ENCODE data around the gene SLCO4A1.
A peak's percentile ranks its signal among the peaks of the same experiment; 100 is the strongest.

Gene SLCO4A1

DNA sequence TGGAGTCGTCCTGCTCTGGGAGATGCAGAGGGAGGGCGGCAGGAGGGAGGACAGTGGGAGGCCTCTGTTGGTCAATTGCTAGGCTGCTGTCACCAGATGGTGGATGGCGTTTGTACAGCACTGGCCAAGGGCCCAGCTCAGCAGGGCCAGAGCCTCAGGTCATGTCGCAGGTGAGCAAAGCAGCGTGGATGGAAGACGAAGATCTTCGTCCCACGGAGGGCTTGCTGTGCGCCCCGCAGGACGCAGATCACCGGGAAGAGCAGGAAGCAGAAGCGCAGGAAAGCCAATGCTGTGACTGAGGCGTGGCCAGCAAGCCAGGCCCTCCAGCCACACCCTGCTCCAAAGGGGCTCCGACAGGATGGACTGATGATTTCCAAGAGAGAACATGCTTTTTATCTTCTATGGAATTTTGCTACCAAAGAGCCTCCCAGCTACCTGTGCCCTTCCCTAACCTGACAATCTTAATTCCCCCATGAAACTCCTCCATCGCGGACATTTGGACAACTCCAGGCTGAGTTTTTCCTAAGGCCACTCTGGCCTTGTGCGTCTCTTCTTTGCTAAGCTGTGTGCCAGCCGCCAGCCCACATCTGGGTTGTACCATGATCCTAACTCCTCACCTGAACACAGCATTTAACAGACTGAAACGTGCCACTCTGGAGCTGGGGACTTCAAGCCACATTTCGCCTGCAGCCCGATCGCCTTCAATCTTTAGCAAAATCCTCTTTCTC, 3.5 kb upstream of the SLCO4A1 start:
- DNase-seq (ENCODE audit: low spot score), result no peak

DNA sequence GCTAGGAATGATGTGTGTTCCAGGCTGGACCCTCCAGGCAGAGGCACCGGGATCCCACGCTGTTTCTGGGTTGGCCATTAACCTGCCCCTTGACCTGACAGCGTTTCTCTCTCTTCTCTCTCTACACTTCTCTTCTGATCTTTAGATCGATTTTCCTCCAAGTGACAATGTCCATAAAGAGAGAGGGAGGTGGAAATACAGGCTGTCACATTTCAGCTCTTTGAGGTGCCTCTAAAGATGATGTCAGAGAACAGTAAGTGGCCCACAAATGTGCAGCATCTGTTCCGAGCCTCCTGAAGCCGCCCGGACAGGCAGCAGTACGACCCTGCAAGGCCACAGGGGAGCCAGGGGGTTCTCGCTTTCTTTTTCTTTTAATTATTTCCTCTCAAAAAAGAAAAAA, 2.5 kb upstream of the SLCO4A1 start:
- DNase-seq (ENCODE audit: low spot score), result no peak

DNA sequence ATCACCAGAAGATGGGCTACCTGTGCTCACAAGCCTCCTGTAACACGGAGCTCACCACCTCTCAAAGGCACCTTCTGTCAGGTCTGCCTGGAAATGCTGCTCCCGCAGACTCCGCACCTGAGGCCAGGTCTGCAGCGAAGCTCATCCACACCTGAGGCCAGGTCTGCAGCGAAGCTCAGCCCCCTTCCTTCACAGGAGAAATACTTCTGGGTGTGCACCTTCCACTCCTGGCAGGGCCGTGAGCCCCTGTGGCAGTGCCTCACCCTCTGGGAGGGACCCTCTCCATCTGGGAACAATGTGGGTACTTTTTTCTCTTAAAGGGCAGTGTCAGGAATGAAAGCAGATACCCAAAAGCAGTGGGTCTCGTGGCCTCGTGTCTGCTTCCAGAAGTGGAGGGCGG, 1.4 kb upstream of the SLCO4A1 start:
- no peak for DNase-seq (ENCODE audit: low spot score)

DNA sequence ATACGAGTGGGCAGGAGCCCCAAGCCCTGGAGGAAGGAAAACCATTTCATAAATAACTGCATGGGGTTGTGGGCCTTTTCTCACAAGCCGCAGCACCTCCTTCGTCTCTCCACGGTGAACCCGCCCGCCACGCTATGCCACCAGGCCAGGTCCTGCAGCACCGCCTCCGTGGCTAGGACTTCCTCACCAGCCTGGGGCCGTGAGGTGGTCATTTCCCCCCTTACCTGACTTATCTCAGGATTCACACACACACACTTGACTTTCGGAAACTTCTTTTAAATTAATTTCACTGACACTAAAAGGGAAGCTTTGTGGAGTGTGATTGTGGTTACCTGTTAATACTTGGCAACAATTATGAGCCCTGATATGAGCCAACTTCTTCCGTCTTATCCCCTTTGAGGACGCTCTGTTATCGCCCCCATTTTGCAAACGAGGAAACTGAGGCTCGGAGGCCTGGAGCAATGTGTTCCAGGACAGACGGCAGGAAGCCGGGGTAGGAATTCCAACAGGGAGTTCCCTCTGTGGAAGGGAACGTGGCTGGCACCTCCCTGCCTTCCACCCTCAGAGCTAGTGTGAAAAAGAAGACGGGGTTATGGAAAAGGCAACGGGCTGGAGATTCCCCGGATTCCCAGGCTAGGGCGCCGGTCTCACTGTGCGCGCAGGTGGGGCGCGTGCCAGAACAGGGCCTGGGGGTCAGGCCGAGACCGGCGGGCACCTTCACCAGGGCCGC, 817 bp upstream of the SLCO4A1 start:
- no peak for DNase-seq (ENCODE audit: low spot score)

DNA sequence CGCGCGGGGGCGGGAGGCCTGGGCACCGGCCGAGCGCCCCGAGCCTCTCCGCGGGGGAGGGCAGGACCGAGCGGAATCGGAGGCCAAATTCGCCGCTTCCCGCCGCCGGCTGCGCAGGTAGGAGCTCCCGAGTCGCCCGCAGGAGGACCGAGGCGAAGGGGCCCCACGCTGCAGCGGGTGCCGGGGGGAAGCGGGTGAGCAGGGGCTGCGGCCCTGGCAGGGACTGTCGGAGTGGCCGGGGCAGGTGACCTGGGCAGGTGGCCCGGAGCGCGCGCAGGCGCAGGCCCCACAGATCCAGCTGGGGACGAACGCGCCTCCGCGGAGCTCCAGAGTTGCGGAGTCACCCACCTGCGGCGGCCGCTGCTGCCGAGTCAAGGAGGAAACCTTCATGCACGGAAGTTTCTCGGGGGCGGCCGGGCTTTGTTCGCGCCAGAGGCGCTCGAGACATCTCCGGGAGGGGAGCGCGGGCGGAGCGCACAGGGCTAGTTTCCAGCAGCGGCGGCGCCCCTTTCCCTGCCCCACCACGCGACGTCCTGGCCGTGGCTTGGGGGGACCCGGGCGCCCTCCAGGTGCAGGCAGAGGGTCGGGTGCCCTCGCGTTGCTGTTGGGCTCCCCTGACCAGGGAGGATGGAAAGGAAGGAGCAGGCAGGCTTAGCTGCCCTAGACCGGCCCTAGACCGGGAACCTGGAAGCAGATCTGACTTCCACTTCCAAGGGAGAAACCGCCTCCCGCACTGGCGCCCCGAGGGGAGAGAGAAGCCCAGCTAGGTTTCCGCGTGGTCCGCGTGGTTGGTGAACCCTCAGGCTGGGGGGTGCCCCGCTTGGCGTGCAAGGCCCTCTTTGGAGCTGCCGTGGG, 590 bp downstream of the SLCO4A1 start:
- DNase-seq (ENCODE audit: low spot score), result peak; percentile 48

DNA sequence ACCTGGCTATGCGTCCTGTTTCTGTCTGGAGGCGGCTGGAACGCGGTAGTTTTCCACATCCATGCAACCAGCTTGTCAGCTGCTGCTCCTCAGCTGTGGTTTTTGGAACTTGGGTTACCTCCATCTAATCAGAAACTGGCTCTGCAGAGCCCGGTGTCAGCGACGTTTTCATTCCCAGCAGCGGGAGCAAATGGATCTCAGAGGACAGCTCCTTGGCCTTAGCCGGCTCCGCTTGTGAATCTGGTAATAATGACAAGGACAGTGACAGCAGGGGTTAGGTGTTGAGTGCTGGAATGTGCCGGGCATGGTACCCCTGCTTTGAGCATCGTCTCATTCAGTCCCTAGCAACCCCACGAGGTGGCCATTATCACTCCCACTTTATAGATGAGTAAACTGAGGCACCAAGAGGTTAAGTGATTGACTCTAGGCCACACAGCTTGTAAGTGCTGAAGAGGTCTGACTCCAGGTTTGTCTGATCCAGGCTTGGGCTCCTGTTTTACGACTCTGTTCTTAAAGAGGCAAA, 1.3 kb downstream of the SLCO4A1 start:
- DNase-seq (ENCODE audit: low spot score), result no peak

DNA sequence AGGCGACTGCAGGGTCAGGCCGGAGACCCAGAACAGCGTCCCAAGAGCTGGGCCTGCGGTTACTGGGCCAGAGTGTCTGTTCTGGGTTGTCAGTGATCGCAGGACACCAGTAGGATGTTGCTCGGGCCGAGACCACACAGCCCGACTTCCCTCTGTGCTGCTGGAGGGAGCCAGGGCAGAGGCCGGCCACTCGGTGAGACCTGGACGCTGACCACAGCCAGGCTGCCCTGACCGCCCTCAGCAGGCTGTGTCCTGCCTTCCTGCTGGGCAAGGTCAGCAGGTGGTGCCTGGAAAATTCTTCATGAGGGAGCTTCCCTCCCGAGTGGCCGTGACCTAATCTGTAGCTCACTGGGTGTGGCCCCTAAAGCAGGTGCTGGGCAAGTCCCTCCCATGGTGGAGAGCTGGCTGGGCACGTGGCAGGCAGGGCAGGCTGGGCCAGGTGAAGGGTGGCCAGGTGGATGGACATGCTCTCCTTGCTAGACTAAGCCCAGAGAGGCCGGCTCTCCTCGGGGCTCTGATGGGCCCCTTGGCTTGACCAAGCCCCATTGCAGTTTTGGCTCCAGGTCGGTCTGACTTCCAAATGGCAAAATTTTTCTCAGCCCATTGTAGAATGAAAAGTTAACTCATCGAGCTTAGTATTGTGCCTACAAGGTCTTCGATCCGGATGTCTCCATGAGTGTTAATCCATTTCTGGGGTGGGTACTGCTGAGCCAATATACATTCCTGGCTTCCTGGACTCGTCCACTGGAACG, 1.9 kb downstream of the SLCO4A1 start:
- DNase-seq (ENCODE audit: low spot score), result no peak

DNA sequence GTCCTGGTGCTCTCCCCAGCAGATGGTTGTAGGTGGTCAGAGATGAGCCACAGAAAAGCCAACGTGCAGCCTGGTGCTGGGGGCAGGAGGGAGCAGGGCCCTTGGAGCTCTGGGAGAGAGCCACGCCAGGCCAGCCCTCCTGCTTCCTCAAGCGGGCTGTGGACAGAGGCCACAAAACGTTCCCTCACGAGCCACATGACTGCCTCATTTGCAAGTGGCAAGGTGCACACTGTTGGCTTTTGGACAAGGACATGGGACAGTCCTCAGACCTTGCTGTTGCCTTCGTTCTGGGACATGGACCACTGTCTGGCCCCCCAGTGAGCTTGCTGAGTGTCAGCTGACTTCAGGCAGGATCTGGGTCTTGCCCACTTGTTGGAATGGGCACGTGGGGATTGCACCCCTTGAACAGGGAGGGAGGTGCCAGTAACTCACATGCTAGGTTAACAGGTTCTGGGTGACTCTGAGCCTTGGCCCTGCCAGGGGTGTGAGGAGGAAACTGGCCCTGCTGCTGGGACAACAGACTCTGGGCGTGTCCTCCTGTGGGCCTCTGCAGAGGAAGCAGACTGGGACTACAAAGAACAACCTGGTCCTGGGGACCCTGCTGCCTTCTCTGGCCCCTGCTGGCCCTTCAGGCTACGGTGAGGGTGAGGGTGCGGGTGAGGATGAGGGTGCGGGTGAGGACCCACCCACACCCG, 2.6 kb downstream of the SLCO4A1 start:
- DNase-seq (ENCODE audit: low spot score), result no peak

DNA sequence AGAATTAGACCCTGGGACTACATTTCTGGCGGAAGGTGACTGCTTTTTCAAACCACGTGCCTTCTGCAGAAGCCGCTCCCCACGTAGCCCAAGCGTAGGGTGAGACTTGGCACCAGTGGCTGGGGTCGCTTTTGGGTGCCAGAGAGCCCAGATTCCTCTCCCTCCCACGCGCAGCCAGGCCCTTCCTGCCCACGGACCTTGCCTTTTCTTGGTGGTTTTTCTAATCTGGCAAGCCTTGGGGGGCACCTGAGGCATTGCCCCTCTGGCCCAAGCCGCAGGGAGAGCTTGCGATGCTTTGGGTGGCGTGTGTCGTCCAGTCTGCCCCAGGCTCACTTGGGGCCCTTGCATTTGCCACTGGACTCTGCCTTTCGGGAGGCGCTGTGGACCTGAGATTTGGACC, 3.3 kb downstream of the SLCO4A1 start:
- DNase-seq (ENCODE audit: low spot score), result no peak

DNA sequence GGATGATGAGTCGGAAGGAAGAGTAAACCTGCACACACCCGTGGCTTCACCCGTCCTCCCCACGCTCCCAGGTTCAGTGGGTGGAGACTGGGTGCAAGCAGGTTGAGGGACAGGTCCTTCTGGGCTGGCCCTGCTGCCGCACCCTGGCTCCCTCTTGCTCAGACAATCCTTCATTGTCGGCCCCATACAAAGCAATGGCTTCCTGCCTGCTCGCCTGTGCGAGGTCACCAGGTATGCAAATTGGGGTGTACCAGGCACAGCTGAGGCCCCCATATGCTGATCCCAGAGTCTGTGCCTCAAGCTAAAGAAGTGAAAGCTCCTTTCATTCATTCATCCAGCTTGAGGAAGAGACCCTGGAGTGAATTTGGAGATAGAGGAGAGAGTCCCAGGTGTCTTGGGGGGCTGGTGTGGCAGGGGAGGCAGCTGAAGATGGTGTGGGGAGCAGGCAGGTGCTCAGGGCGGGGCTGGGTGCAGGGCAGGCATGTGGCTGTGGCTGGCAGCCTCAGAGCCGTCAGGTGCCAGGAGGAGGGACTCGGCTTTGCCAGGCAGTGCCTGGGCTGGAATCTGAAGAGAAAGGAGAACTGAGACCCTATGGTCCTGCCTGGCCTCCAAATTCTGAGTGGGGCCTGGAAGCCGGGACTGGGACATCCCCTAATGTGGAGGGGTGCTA, 4.7 kb downstream of the SLCO4A1 start:
- DNase-seq (ENCODE audit: low spot score), result no peak

DNA sequence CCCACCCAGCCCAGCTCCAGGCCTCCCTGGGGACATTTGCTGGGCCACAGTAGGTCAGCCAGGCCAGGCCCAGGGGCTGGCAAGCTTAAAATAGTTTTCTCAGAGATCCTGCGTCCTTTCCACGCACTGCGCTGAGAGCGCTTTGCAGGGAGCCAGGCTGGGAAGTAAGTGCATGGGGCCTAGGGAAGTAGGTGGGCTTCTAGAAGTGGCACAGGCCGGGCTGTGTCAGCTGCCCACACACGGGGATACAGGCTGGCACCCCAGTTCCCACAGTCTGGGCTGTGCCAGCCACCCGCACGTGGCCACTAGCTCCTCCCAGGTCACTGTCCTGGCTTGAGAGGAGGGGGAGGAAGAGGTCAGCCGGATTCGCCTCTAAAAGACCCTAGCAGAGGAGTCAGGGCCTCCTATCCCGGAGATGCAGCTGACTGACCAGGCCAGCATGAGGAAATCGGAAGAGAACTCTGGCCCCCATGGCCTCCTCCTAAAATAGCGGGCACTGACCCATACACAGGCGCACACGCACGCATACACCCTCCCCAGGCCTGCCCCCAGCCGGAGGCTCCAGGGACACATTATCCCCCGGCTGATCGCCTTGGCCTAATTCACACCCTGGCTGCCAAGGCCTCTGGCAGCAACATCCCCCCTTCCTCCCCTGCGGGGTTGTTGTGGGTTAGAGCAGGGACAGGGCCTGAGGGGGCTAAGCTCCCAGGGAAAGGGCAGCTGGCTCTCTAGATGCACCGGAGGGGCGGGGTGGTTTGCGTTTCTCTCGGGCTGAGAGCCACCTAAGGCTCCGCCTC, 5.4 kb downstream of the SLCO4A1 start:
- DNase-seq (ENCODE audit: low spot score), result no peak

DNA sequence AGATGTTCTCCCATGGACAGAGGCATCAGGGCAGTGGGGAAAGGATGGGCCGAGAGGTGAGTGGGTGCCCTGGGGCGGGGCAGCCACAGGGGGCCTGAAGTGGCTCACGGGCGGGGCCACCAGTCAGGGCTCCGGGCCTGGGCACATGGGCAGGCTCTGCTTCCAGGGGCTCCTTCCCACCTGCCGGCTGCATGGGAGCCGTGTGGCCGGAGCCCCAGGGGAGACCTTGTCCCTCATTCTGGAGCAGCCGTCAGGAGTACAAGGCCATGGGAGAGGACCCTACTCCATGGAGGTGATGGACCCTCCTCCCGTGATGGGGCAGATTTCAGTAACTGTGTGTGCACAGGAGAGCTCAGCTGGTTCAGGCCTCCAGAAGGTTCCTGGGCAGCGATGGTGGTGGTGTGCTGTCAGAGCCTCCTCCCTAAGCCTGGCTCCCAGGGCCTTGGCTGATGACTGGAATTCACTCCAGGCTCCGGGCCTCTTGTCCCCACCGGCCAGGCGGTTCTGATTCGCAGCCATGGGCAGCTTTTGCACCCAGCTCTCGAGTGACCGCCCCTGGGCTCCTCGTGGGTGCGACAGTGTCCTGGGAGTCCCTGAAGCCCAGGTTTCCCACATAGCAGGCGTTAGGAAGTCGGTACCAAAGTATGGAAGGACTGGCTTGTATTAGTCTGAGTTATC, 6.2 kb downstream of the SLCO4A1 start:
- no peak for DNase-seq (ENCODE audit: low spot score)

DNA sequence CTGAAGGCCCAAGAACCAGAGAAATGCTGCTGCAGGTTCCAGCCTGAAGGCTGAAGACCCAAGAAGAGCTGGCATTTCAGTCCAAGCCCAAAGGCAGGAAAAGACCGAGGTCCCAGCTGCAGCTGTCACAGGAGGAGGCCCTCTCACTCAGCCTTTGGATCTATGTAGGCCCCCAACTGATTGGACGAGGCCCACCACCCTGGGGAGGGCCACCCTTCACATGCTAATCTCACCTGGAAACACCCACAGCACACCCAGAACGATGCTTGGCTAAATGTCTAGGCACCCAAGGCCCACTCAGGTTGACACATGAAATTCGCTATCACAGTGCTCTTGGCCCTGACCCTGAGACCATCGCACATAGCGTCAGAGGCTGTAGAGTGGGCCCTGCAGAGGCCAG, 6.8 kb downstream of the SLCO4A1 start:
- no peak for DNase-seq (ENCODE audit: low spot score)

DNA sequence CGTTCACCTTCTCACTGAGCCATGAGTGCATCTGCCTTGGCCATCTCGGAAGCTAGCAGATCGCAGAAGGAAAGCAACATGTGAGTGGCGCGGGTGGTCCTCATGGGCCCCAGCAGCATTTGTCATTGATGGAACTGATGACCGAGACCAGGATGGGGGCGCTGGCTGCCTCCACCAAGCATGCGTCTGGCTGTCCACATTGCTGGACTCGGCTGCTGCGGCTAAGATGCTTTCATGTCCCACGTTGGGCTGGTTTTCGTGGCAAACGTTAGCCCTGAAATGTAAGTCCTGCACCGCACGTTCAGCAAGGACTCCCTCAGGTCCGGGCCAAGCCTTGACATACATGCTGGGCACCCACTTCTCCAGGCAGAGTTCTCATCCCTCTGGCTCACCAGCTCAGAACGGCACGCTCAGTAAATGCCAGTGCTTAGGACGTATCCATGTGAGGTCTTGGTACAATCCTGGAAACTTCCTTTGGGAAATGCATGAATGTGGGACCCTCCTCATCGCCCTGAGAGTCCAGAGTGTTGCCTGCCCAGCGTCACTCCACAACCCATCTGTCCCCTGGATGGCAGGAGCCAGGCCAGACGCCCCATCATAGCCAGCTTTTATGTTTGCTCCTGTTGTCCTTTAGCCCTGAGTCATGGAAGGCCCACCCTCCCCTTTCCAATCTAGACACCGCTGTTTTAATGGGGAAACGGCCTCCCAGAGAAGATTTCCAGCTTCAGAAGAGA, 8.4 kb downstream of the SLCO4A1 start:
- no peak for DNase-seq (ENCODE audit: low spot score)

DNA sequence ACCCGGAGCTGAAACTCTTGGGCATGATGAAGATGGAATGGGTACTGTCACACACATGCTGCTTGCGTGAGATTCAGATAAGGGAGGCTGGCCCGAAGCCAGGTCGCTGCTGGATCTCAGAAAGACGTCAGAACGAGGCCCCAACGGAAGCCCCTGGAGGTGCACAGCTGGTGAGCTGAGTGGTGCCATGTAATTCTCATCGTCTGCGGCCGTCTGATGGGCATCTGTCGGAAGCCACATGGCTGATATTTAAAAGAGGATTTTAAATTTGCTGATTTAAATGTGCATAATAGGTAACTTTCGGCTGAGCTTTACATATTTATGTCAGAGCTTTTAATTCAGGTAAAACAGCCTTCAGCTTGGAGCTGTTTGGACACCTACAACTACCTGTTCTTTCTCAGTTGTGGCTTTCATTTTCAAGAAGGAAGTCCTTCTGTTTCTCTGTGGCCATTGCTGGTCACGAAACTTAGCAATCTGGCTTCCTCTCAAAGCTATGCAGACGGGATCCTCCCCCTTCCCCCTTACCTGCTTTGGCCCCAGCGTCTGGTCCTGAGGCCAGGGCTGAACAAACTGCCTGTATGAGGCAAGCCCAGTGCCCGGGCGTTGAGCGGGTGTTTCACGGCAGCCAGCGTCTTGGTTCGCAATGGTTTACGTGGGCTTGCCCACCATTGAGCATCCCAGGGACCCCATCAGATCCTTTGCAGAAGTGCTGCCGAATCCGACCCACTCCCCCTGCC, 9.2 kb downstream of the SLCO4A1 start:
- peak; percentile 69 for DNase-seq (ENCODE audit: low spot score)

DNA sequence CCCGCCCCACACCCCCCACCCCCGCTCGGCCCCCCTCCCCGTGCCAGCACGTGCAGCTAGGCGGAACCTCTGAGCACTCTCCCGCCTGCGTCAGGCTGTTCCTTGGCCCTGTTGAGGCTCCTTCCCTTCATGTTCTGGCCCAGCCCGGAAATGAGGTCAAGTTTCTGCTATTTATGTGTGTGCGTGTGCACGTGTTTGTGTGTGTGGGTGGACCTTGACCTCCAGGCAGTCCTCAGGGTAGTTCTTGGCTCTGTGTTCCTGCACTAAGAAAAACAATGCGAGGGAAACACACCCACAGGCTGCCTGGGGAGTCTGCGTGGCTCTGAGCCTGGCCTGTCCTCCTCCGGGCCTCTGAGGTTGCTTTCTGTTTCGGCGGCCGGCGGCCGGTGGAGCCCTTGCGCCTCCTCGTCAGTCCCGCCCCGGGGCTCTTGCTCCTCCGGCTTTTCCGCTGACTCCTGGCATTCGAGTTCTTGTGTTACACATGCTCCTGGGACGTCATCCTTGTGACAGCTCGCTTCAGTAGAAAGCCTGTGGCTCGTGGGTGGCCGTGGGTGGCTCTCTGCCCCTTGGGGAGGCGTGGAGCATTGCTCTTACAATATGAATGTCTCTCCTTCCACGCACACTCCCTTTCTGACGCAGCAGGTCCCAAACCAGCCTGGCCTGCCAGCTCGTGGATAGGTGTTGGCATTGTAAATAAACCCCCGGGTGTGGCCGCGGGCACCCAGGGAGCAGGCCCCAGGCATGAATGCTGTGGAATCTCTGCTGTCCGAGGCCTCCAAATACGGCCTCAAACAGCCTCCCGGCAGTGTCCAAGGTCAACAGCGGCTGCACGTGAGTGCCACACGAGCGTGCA, 10.0 kb downstream of the SLCO4A1 start:
- peak; percentile 58 for DNase-seq (ENCODE audit: low spot score)

DNA sequence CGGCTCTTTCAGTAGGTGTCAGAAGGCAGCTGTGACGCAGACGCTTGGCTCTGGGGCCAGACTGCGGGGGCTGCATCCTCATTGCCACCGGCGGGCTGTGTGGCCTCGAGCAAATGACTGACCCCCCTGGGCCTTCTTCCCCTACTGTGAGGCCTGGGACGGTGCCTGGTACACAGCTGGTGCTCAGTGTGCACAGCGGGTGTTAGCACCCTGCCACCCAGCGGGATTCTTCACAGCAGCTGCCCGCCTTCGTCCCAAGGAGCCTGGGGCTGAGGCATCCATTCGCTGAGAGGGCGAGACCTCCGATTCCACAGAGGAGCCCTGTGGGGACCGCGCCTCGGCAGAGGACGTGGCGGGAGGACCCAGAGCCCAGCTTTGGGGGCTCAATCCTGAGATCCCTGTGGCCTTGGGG, 10.6 kb downstream of the SLCO4A1 start:
- no peak for DNase-seq (ENCODE audit: low spot score)
